Fibroblast of pulmonary artery (primary cell): ENCODE data around the gene IQCF2.

Source experiments
- DNase-seq: peaks from one replicate; pipeline ENCODE4 v3.0.0-alpha.2; 2010; ENCODE audit warnings: low read depth
- H3K4me3 ChIP-seq: replicated peaks from 2 replicates; pipeline ENCODE4 v1.5.1; 2011; ENCODE audit warnings: low read depth, mild to moderate bottlenecking, control low read depth, low read length, moderate library complexity
- TF ChIP-seq, protein P1 (sequence below): IDR thresholded peaks from 2 replicates; pipeline ENCODE4 v1.5.1; 2011; ENCODE audit warnings: mild to moderate bottlenecking, control low read depth, low read length, inconsistent platforms; ENCODE audit errors: missing control alignments

The IQCF2 gene

GRCh38 chr3:51860703-51861665, at the start of gene IQCF2:
Gene IQCF2 (plus strand): TSS chr3:51861615. CDS start chr3:51861667, 52 bp downstream.
- no peak for DNase-seq
- TF ChIP-seq, protein P1, sequence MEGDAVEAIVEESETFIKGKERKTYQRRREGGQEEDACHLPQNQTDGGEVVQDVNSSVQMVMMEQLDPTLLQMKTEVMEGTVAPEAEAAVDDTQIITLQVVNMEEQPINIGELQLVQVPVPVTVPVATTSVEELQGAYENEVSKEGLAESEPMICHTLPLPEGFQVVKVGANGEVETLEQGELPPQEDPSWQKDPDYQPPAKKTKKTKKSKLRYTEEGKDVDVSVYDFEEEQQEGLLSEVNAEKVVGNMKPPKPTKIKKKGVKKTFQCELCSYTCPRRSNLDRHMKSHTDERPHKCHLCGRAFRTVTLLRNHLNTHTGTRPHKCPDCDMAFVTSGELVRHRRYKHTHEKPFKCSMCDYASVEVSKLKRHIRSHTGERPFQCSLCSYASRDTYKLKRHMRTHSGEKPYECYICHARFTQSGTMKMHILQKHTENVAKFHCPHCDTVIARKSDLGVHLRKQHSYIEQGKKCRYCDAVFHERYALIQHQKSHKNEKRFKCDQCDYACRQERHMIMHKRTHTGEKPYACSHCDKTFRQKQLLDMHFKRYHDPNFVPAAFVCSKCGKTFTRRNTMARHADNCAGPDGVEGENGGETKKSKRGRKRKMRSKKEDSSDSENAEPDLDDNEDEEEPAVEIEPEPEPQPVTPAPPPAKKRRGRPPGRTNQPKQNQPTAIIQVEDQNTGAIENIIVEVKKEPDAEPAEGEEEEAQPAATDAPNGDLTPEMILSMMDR, result no peak
- H3K4me3 ChIP-seq, result no peak within 1 kb of the TSS

- DNase-seq, result no peak
- TF ChIP-seq, protein P1, result no peak
- H3K4me3 ChIP-seq, result no peak overlapping the region
Measured at GRCh38 chr3:51813539-51813938, 47.9 kb upstream of the IQCF2 start.

- H3K4me3 ChIP-seq, result no peak overlapping the region
- TF ChIP-seq, protein P1, result no peak
- no peak for DNase-seq
Measured at GRCh38 chr3:51814034-51814433, 47.4 kb upstream of the IQCF2 start.

- no peak overlapping the region for H3K4me3 ChIP-seq
- TF ChIP-seq, protein P1, result no peak
- DNase-seq, result no peak
Measured at GRCh38 chr3:51815614-51816013, 45.8 kb upstream of the IQCF2 start.

- no peak overlapping the region for H3K4me3 ChIP-seq
- DNase-seq, result no peak
- TF ChIP-seq, protein P1, result no peak
Measured at GRCh38 chr3:51816723-51817122, 44.7 kb upstream of the IQCF2 start.

GRCh38 chr3:51817375-51817774, 44.0 kb upstream of the IQCF2 start:
- DNase-seq, result no peak
- TF ChIP-seq, protein P1, result no peak

DNA sequence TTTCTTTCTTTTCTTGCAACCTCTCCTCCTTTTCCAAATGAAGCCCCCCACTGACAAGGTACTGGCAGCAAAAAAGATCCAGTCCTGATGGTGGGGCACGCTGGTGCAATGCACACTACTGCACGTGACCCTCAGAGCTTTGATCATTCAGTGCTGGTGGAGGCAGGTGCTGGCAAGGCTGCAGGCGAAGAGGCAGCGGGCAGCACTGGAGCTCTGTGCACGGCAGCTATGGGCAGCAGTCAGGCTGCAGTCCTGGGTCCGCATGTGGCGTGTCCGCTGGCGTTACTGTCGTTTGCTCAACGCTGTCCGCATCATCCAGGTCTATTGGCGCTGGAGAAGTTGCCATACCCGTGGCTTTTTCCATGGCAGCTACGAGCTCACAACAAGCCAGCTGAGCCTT, 42.3 kb upstream of the IQCF2 start:
- DNase-seq, result no peak
- H3K4me3 ChIP-seq, result no peak overlapping the region
- TF ChIP-seq, protein P1, result no peak

More at GRCh38 chr3:51817375-51817774, 44.0 kb upstream of the IQCF2 start:
- H3K4me3 ChIP-seq, result no peak overlapping the region
